ENCODE results near the gene ATAD2B.

DNA sequence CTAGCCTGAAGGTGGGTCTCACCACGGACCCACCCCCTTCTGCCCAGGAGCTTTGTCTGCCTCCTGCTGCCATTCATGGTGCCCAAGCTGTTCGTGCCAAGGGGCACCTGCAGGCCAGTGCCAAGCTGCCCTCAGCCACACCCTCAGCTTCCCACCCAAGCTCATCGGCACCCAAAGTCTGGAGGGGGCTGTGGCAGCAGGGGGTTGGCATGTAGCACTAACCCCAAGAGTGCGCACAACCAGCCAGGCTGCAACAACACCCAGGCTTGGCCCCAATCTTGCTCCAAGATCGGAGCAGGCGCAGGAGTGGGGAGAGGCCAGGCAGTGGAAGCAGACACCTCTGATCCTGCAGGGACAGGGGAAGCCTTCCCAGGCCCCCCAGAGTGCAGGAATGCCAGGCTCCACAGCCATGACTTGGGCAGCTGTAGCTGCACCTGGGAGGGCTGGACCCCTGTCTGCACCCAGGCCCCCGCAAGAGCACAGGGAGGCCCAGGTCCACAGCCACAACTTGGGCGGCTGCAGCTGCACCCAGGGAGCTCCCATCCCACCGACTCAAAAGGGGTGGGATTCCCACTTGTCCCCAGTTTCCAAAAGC, 89.9 kb downstream of the ATAD2B start:
- no peak for TF ChIP-seq CTCF (conservative IDR thresholded peaks at IDR 0.05 in 1 of 2, IDR thresholded peaks at IDR 0.05 in 1 of 2; ENCODE audit: low read depth in 1 of 2, low read length in 2 of 2)
- no peak for TF ChIP-seq EZH2 (IDR thresholded peaks at IDR 0.05; ENCODE audit: low read length, missing control alignments)

All from fibroblast of lung (primary cell).